Measurements from ENCODE around the gene MRPL16. TPM values are rescaled to one million over a fixed set of nuclear protein-coding genes. Genes with fewer than 3 reads are reported as not detected.

Gene MRPL16
- total RNA-seq, 1 experiment from 2014 or later: 66.0 TPM

- no peak for DNase-seq
- Histone ChIP-seq H3K36me3 (ENCODE audit: control insufficient read depth, insufficient read depth, low read length) (peaks cover 1% of the 10 kb centered on the region; the same call in 1 of the 2 replicates), H3K9me3 (no peaks in the 10 kb centered on the region), H3K4me1 (peaks cover 49% of the 10 kb centered on the region), H3K27me3 (replicated peaks; ENCODE audit: control insufficient read depth, insufficient read depth, low read length) (no peaks in the 10 kb centered on the region), H3K4me3 (ENCODE audit: low read depth, low read length) (no peak overlapping the region)
- Mint-ChIP-seq H3K9me3 (ENCODE audit: unreplicated experiment) (no peaks in the 10 kb centered on the region), H3K4me1 (ENCODE audit: low read depth, unreplicated experiment) (peaks cover 68% of the 10 kb centered on the region), H3K27me3 (ENCODE audit: insufficient read depth, unreplicated experiment) (no peaks in the 10 kb centered on the region), H3K36me3 (ENCODE audit: insufficient read depth, unreplicated experiment) (peaks cover 81% of the 10 kb centered on the region), H3K27ac (ENCODE audit: unreplicated experiment) (no peak overlapping the region), H3K4me3 (ENCODE audit: unreplicated experiment) (no peak overlapping the region)
- ChIA-PET CTCF (no interaction called here), POLR2A (no interaction called here)
- no TSS peak for BruUV-seq (replicated peaks)
- intact Hi-C loops (cut with micrococcal nuclease; ENCODE audit: unreplicated experiment): no loop called here
- TF ChIP-seq, protein P1, sequence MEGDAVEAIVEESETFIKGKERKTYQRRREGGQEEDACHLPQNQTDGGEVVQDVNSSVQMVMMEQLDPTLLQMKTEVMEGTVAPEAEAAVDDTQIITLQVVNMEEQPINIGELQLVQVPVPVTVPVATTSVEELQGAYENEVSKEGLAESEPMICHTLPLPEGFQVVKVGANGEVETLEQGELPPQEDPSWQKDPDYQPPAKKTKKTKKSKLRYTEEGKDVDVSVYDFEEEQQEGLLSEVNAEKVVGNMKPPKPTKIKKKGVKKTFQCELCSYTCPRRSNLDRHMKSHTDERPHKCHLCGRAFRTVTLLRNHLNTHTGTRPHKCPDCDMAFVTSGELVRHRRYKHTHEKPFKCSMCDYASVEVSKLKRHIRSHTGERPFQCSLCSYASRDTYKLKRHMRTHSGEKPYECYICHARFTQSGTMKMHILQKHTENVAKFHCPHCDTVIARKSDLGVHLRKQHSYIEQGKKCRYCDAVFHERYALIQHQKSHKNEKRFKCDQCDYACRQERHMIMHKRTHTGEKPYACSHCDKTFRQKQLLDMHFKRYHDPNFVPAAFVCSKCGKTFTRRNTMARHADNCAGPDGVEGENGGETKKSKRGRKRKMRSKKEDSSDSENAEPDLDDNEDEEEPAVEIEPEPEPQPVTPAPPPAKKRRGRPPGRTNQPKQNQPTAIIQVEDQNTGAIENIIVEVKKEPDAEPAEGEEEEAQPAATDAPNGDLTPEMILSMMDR (IDR thresholded peaks at IDR 0.05; ENCODE audit: insufficient read depth in 1 of 2, low read depth in 1 of 2, low read length in 1 of 2, severe bottlenecking in 1 of 2, unreplicated experiment in 1 of 2): no peak
These were observed 49.8 kb downstream of the MRPL16 start for GRCh38 chr11:59760771-59761170.

GRCh38 chr11:59759900-59760299 lies 50.7 kb downstream of the MRPL16 start:
- Mint-ChIP-seq H3K9me3 (ENCODE audit: unreplicated experiment) (no peaks in the 10 kb centered on the region), H3K36me3 (ENCODE audit: insufficient read depth, unreplicated experiment) (peaks cover 83% of the 10 kb centered on the region), H3K4me3 (ENCODE audit: unreplicated experiment) (no peak overlapping the region), H3K27me3 (ENCODE audit: insufficient read depth, unreplicated experiment) (no peaks in the 10 kb centered on the region), H3K27ac (ENCODE audit: unreplicated experiment) (peak overlapping the region; percentile 0), H3K4me1 (ENCODE audit: low read depth, unreplicated experiment) (peaks cover 61% of the 10 kb centered on the region)
- peaks cover 40% of the 10 kb centered on the region for H3K4me1 ChIP-seq
- intact Hi-C loops (cut with micrococcal nuclease; ENCODE audit: unreplicated experiment): loop anchor here (5.0 to 10.0 kb wide), 2 partner anchors 157 to 585 kb away; partner anchors contain the start of gene DTX4
- H3K4me3 ChIP-seq (ENCODE audit: low read depth, low read length): no peak overlapping the region
- POLR2A ChIA-PET: interaction anchor here (0.5 to 0.6 kb wide), 2 partner anchors 54 to 145 kb away, joined by 3 to 4 read pairs; partner anchors contain the start of gene OSBP
- H3K9me3 ChIP-seq: no peaks in the 10 kb centered on the region
- no peak for DNase-seq
- no peaks in the 10 kb centered on the region for H3K27me3 ChIP-seq (replicated peaks; ENCODE audit: control insufficient read depth, insufficient read depth, low read length)
- BruUV-seq (replicated peaks): no TSS peak
- CTCF ChIA-PET: no interaction called here
- peaks cover 1% of the 10 kb centered on the region; the same call in 1 of the 2 replicates for H3K36me3 ChIP-seq (ENCODE audit: control insufficient read depth, insufficient read depth, low read length)
- TF ChIP-seq, protein P1 (IDR thresholded peaks at IDR 0.05; ENCODE audit: insufficient read depth in 1 of 2, low read depth in 1 of 2, low read length in 1 of 2, severe bottlenecking in 1 of 2, unreplicated experiment in 1 of 2): no peak

DNA sequence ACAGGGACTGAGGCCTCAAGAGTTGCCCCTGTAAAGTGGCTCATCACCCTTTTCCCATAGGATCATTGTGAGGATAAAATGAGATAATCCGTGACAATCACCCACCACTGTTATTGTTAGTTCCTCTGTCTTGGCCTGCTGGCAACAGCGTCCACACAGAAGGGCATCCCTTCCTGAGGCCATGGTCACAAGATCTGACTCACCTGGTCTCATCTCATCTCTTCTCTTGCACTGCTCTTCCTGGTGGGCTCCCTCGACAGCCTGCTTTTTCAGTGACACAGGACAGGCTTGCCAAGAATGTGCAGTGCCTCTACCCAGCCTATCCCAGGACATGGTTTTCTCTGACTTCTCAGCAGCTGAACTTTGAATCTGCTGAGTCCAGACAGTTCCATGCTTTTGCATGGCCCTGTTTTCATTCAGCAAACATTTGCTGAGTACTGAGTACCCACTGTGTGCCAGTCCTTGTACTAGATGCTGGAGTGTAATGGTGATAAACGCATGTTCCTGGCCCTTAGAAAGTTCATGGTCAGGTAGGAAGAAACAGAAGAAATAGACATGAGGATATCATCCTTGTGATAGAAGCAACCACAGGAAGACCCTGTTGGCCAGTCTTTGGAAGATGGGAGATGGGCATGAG lies 52.1 kb downstream of the MRPL16 start:
- no peaks in the 10 kb centered on the region for H3K9me3 ChIP-seq
- no peak for DNase-seq
- Mint-ChIP-seq H3K27me3 (ENCODE audit: insufficient read depth, unreplicated experiment) (no peaks in the 10 kb centered on the region), H3K36me3 (ENCODE audit: insufficient read depth, unreplicated experiment) (peaks cover 83% of the 10 kb centered on the region), H3K4me1 (ENCODE audit: low read depth, unreplicated experiment) (peaks cover 48% of the 10 kb centered on the region), H3K9me3 (ENCODE audit: unreplicated experiment) (no peaks in the 10 kb centered on the region), H3K27ac (ENCODE audit: unreplicated experiment) (no peak overlapping the region), H3K4me3 (ENCODE audit: unreplicated experiment) (peak overlapping the region; percentile 83)
- peaks cover 34% of the 10 kb centered on the region for H3K4me1 ChIP-seq
- ChIA-PET POLR2A (no interaction called here), CTCF (no interaction called here)
- H3K36me3 ChIP-seq (ENCODE audit: control insufficient read depth, insufficient read depth, low read length): peaks cover 1% of the 10 kb centered on the region; the same call in 1 of the 2 replicates
- TF ChIP-seq, protein P1 (IDR thresholded peaks at IDR 0.05; ENCODE audit: insufficient read depth in 1 of 2, low read depth in 1 of 2, low read length in 1 of 2, severe bottlenecking in 1 of 2, unreplicated experiment in 1 of 2): no peak
- no peak overlapping the region for H3K4me3 ChIP-seq (ENCODE audit: low read depth, low read length)
- no peaks in the 10 kb centered on the region for H3K27me3 ChIP-seq (replicated peaks; ENCODE audit: control insufficient read depth, insufficient read depth, low read length)
- intact Hi-C loops (cut with micrococcal nuclease; ENCODE audit: unreplicated experiment): loop anchor here (5.0 to 10.0 kb wide), 2 partner anchors 159 to 584 kb away; partner anchors contain the start of gene DTX4
- no TSS peak for BruUV-seq (replicated peaks)

Data from Caco-2 (cell line).